HEK293T (cell line): Measurements from ENCODE around the gene GRK6.

Experiments used
- CTCF ChIA-PET: fragments of 350-600 bp; formaldehyde crosslinking; extraction: SDS; loops from one replicate; lab custom pipeline; 2021; ENCODE audit warnings: antibody characterized with exemption, inconsistent platforms; lab: Yijun Ruan, JAX
- POLR2A ChIA-PET: fragments of 350-600 bp; formaldehyde crosslinking; extraction: SDS; loops from one replicate; lab custom pipeline; 2020; ENCODE audit warnings: antibody characterized with exemption, inconsistent platforms; lab: Yijun Ruan, JAX
- DNase-seq: peaks from one replicate; pipeline ENCODE4 v3.0.0; 2012; ENCODE audit warnings: mixed read lengths; ENCODE audit errors: extremely low spot score
- ARNT ChIP-seq: fragments of 450-650 bp; IDR thresholded peaks from 2 replicates; pipeline ENCODE4 v1.6.1; 2017; ENCODE audit warnings: mild to moderate bottlenecking
- BHLHE40 ChIP-seq: fragments of 450-650 bp; IDR thresholded peaks from 2 replicates; pipeline ENCODE4 v1.6.1; 2016; ENCODE audit warnings: mild to moderate bottlenecking, moderate library complexity, borderline replicate concordance
- CTBP1 ChIP-seq: fragments of 450-650 bp; IDR thresholded peaks from 2 replicates; pipeline ENCODE4 v1.6.1; 2016; ENCODE audit warnings: borderline replicate concordance
- ELF4 ChIP-seq: fragments of 450-650 bp; IDR thresholded peaks from 2 replicates; pipeline ENCODE4 v1.6.1; 2017; ENCODE audit warnings: antibody characterized with exemption
- FOXA1 ChIP-seq: fragments of 450-650 bp; IDR thresholded peaks from 2 replicates; pipeline ENCODE4 v1.6.1; 2016; ENCODE audit warnings: mild to moderate bottlenecking
- FOXK2 ChIP-seq: fragments of 450-650 bp; IDR thresholded peaks from 2 replicates; pipeline ENCODE4 v1.6.1; 2016; ENCODE audit warnings: mild to moderate bottlenecking
- FOXM1 ChIP-seq: fragments of 450-650 bp; IDR thresholded peaks from 2 replicates; pipeline ENCODE4 v1.6.1; 2017; ENCODE audit warnings: mild to moderate bottlenecking, borderline replicate concordance
- HDGF ChIP-seq: fragments of 450-650 bp; IDR thresholded peaks from 2 replicates; pipeline ENCODE4 v1.6.1; 2017; ENCODE audit warnings: antibody characterized with exemption, borderline replicate concordance
- L3MBTL2 ChIP-seq: fragments of 450-650 bp; conservative IDR thresholded peaks from 2 replicates; pipeline ENCODE4 v1.6.1; 2016; ENCODE audit warnings: mild to moderate bottlenecking
- LEF1 ChIP-seq: fragments of 450-650 bp; IDR thresholded peaks from 2 replicates; pipeline ENCODE4 v1.6.1; 2017; ENCODE audit warnings: mild to moderate bottlenecking, borderline replicate concordance
- NFRKB ChIP-seq: fragments of 450-650 bp; IDR thresholded peaks from 2 replicates; pipeline ENCODE4 v1.6.1; 2016; ENCODE audit warnings: mild to moderate bottlenecking, moderate library complexity
- SP1 ChIP-seq: fragments of 450-650 bp; IDR thresholded peaks from 2 replicates; pipeline ENCODE4 v1.6.1; 2017
- SUZ12 ChIP-seq: fragments of 450-650 bp; IDR thresholded peaks from 2 replicates; pipeline ENCODE4 v1.6.1; 2016; ENCODE audit warnings: mild to moderate bottlenecking
- TARDBP ChIP-seq: fragments of 450-650 bp; IDR thresholded peaks from 2 replicates; pipeline ENCODE4 v1.6.1; 2016
- ZNF384 ChIP-seq: fragments of 450-650 bp; IDR thresholded peaks from 2 replicates; pipeline ENCODE4 v1.6.1; 2016
- TF ChIP-seq, protein P1 (sequence below): fragments of 450-650 bp; IDR thresholded peaks from 2 replicates; pipeline ENCODE4 v1.6.1; 2016

The GRK6 gene

DNA sequence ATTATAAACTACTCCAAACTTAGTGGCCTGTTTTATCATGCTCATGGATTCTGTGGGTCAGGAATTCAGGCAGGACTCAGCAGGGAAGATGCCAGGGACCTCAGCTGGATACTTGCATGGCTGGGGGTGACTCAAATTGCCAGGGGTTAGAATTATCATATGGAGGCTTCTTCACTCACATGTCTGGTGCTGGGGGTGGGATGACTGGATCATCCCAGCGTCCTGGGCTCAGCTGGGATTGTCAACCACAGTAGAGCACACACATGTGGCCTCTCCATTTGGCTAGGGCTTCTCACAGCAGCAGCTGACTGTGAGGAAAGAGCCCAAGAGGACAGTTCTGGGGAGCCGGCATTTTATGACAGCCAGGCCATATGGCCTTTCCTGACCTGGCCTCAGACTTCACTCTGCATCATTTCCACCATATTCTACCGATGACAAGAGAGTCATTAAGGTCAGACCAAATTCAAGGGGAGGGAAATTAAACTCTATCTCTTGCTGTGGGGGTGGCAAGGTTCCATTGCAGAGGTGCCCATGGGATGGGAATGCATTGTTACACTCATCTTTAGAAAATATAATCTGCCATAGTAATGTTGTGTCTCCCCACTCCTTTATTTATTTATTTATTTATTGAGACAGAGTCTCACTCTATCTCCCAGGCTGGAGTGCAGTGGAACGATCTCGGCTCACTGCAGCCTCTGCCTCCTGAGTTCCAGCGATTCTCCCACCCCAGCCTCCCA, 5.2 kb upstream of the GRK6 start:
- TF ChIP-seq ARNT (no peak), SP1 (no peak), ZNF384 (no peak), TARDBP (no peak), FOXA1 (no peak), FOXK2 (no peak), HDGF (no peak), LEF1 (no peak), ELF4 (no peak)
- TF ChIP-seq, protein P1, sequence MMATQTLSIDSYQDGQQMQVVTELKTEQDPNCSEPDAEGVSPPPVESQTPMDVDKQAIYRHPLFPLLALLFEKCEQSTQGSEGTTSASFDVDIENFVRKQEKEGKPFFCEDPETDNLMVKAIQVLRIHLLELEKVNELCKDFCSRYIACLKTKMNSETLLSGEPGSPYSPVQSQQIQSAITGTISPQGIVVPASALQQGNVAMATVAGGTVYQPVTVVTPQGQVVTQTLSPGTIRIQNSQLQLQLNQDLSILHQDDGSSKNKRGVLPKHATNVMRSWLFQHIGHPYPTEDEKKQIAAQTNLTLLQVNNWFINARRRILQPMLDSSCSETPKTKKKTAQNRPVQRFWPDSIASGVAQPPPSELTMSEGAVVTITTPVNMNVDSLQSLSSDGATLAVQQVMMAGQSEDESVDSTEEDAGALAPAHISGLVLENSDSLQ: no peak
- ChIA-PET CTCF (interaction anchor here (0.6 kb wide), 1 partner anchor 17 kb away, joined by 3 read pairs; no protein-coding TSS in a partner anchor), POLR2A (no interaction called here)
- DNase-seq: no peak

DNA sequence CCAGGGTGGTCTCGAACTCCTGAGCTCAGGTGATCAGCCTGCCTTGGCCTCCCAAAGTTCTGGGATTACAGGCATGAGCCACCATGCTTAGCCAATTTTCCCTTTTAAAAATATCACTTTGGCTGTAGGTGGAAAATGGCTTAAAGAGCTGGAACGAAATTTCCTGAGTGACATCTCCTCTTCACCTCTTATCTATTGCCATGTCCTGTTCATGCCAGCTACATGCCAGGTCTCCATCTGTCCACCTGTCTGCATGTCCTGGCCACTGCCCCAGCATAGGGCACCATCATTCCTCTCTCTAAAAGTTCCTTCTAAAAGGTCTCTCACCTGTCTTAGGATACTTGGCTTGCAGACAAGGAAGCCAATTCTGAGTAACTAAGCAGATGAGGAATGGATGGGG, 2.8 kb upstream of the GRK6 start:
- ChIA-PET CTCF (interaction anchor here (1.2 kb wide), 1 partner anchor 53 kb away, joined by 4 read pairs; no protein-coding TSS in a partner anchor), POLR2A (interaction anchor here (1.0 to 4.7 kb wide), 2 partner anchors 19 to 20 kb away, joined by 3 to 69 read pairs; partner anchors contain the start of gene PRR7)
- no peak for DNase-seq
- TF ChIP-seq SUZ12 (no peak), ZNF384 (no peak)

DNA sequence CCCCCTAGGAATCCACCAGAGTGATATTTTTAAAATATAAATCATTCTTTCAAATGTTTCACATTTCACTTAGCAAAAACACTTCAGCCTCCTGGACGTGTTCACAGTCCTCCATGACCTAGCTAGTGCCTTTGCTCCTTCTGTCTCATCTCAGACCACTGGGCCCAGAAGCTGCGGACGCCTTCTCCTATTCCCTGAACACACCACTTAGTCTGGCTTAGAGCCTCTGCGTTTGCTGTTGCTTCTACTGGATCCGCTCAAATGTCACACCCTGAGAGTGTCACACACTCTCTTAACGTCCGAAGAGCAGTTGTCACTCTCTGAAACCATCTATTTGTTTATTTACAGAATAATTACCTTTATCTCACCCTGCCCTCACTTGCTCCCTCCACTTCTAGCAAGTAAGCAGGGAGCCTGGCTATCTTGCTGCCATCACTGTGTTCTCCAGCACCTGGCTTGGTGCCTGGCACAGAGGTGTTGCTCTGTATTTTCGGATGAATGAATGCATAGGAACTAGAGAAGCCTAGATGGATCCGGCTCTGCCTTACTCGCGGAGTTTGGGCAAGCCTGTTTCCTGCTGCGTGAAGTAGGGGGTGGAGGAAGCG, 1.2 kb upstream of the GRK6 start:
- ChIA-PET POLR2A (interaction anchor here (0.9 to 4.7 kb wide), 10 partner anchors 10 to 58 kb away, joined by 3 to 69 read pairs (median 14); partner anchors contain the start of genes F12 and PRR7), CTCF (interaction anchor here (1.1 to 3.2 kb wide), 3 partner anchors 21 to 32 kb away, joined by 3 to 23 read pairs (median 3); no protein-coding TSS in a partner anchor)
- DNase-seq: no peak
- TF ChIP-seq SUZ12: no peak
- no peak for TF ChIP-seq HDGF
- no peak for TF ChIP-seq ARNT
- TF ChIP-seq CTBP1: no peak
- TF ChIP-seq, protein P1: no peak
- TF ChIP-seq FOXA1: no peak
- no peak for TF ChIP-seq TARDBP
- no peak for TF ChIP-seq LEF1
- TF ChIP-seq ELF4: no peak

DNA sequence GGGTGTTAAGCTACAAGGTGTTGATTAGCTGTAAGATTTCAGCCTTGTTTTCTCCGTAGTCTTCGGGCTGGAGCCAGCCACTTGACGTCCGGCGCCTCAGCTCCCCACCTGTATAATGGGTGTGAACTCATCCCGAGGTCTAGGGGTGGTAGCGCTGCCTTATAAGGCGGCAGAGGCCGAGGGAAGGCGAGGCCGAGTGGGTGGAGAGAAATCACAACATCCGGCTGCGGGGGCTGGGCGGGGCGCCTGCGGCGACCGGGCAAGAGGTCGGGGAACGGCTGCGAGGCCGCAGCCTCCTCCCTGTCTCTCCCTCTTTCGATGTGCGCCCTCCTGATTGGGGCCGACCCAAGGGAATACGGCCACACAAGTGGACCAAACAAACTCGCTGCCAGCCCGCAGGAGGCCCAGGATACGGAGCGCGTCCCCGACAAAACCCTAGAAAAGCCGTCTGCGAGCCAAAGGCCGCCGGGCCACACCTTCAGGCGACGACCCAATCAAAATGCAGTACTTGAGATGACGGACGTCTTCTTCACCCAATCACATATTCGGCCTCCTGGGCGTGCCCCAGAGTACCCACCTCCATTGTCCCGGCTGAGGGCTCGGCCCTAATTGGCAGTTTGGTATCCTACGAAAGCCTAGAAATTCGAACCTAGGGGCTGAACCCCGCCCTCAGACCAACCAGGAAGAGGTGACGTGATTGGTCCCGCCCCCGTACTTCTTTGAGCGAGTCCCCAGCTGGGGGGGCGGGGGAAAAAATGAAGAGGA, 493 bp upstream of the GRK6 start:
- TF ChIP-seq L3MBTL2 (peak; percentile 61), NFRKB (no peak), SP1 (peak; percentile 84), ELF4 (no peak; the same call in 1 of the 2 replicates), ZNF384 (no peak), FOXM1 (no peak; the same call in 1 of the 2 replicates), SUZ12 (no peak), HDGF (peak; percentile 66; the same call in 1 of the 2 replicates), FOXA1 (no peak), CTBP1 (no peak), TARDBP (no peak), BHLHE40 (no peak), ARNT (no peak), FOXK2 (no peak)
- TF ChIP-seq, protein P1: peak; percentile 99
- DNase-seq: peak; percentile 100
- ChIA-PET CTCF (interaction anchor here (0.7 to 3.2 kb wide), 6 partner anchors 22 to 79 kb away, joined by 3 to 23 read pairs (median 3); no protein-coding TSS in a partner anchor), POLR2A (interaction anchor here (0.6 to 4.7 kb wide), 25 partner anchors 10 to 124 kb away, joined by 3 to 69 read pairs (median 5); partner anchors contain the start of genes DBN1, F12, LMAN2 and PDLIM7)

DNA sequence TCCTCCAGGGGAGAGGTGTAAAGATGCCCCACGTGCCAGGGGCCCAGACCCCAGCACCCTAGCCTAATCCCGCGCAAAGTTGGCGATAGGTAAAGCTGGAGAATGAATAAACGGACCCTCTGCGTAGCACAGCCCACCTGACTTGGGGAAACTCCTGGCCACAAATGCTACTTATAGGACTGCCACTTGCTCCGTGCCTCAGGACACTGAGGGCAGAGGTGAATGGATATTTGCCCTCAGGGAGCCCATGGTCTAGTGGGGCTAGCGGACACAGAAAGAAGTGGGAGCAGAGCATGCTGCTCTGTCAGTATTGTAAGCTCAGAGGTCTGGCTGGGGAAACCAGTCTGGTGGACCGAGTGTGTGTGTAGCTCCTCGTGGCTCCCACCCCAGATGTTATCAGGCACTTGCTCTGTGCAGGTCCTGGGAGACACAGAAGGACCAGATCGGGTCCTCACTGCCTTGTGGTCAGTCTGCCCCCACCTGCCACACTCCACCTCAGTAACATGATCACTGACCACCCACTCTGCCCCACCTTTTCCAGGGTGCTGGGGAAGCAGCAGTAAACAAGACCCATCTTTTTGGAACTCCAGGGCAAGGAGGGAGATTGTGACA, 841 bp downstream of the GRK6 start:
- CTCF ChIA-PET: interaction anchor here (0.6 to 3.2 kb wide), 4 partner anchors 10 to 65 kb away, joined by 3 to 23 read pairs (median 6); no protein-coding TSS in a partner anchor
- TF ChIP-seq L3MBTL2: peak; percentile 95
- TF ChIP-seq LEF1: no peak
- POLR2A ChIA-PET: interaction anchor here (0.6 to 4.7 kb wide), 18 partner anchors 10 to 125 kb away, joined by 3 to 69 read pairs (median 6); partner anchors contain the start of genes F12, LMAN2 and PRR7
- no peak for DNase-seq
